NCI-H2196 (cell line): ENCODE measurements around the gene SCGN.
"Not testable (repeated sequence)": the region's sequence is repeated elsewhere in the genome, so short reads cannot be mapped to it uniquely, and the experiment has no call there.

ENCODE experiments used
- DNase-seq: peaks from one replicate; lab custom pipeline; 2025; ENCODE audit not compliant: unreplicated experiment; lab: John Stamatoyannopoulos, UW

Gene SCGN

DNA sequence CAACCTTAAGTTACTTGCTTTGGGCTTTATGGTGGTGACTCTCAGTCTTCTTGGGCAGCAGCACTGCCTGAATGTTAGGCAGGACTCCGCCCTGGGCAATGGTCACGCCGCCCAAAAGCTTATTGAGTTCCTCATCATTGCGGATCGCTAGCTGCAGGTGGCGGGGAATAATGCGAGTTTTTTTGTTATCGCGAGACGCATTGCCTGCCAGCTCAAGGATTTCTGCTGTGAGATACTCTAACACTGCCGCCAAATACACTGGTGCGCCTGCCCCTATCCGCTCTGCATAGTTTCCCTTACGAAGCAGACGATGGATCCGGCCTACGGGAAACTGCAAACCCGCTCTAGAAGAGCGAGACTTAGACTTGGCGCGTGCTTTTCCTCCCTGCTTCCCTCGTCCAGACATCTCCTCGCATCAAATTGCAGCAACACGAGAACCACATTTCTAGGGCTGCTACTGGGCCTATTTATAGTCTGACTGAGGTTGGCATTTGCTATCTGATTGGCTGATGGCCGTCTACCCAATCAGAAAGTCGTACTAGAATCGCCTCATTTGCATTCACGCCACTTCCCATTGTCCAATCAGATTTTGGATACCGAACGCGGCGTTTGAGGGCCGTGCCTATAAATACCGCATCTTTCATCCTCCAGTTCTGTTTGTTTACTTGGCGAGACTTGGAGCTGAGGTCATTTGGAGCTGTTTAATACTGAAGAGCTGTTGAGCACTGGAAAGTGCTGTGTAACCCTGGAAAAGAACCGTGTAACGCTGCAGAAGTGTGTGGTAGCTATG lies 74.3 kb downstream of the SCGN start:
- DNase-seq, result no peak

DNA sequence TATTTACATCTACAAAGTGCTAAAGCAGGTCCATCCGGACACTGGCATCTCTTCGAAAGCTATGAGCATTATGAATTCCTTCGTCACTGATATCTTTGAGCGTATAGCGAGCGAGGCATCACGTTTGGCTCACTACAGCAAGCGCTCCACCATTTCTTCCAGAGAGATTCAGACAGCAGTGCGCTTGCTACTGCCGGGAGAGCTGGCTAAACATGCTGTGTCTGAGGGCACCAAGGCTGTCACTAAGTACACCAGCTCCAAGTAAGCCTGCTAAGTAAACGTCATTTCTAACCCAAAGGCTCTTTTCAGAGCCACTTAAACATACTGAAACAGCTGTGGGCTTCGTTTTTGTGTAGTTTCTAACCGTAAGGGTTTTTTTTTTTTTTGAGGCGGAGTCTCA lies 75.0 kb downstream of the SCGN start:
- no peak for DNase-seq

DNA sequence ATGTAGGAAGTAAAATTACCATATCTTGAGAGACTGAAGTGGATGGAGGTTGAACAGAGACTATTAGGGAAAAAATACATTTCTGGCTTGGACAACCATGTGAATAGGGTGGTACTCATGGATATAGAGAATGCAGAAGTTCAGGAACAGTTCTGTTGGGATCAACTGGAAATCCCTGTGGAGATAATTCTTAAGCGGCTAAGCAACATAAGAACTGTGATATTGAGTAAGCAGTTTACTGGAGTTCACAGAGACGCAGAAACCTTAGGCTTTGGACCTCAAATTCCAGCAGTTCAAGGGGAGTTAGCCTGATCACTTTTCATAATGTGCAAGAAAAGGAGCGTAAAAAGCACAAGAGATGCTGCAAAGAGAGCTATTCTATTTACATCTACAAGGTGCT lies 78.9 kb downstream of the SCGN start:
- DNase-seq, result no peak

DNA sequence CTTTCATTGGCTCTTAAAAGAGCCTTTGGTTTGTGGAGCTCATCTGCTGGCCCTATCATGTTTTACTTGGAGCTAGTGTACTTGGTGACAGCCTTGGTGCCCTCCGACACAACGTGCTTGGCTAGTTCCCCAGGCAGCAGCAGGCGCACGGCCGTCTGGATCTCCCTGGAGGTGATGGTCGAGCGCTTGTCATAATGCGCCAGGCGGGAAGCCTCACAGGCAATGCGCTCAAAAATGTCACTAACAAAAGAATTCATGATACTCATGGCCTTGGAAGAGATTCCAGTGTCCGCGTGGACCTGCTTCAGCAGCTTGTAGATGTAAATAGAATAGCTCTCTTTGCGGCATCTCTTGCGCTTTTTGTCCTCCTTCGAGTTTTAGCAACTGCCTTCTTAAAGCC lies 79.7 kb downstream of the SCGN start:
- DNase-seq, result no peak

DNA sequence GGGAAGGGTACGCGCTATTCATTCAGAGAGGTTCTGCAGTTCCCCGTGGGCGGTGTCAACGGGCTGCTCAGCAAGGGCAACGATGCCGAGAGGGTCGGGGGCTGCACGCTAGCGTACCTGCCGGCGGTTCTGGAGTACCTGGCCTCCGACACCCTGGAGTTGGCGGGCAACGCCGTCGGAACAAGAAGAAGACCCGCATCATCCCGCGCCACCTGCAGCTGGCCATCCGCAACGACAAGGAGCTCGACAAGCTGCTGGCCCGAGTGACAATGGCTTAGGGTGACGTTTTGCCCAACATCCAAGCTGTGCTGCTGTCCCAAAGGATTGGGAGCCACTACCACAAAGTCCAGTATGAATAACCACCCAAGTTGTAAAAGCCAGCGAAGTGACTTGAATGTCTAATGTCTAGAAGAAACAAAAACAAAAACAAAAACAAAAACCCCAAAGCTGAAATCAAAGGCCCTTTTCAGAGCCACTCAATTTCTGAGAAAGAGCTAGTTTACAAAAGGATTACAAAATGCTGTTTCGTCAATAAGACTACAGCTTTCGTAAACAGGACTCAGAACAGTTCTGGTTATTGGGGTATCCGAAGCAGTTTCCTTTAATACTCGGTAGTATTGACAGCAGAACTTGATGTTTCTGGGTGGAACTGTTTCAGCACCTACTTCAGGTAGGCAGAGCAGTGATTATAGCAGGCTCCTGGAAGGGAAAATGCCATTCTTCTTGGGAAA lies 80.6 kb downstream of the SCGN start:
- DNase-seq, result no peak

DNA sequence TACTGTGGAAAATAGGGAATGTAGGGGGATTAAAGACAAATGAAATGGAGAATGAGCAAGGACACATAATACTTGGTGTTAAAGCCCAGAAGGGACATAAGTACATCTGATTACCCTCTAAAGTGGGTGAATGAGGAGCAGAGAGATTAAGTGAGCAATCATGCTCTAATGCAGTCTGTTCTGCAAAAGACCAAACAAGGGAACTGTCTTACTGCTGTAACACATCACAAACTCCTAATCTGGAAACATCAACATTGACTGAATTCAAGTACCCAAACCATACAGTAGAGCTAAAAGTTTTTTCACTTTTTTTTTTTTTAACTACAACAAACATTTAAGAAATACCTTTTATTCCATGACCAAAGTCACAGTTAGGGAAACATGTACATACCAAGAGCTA lies 83.2 kb downstream of the SCGN start:
- DNase-seq, result no peak

DNA sequence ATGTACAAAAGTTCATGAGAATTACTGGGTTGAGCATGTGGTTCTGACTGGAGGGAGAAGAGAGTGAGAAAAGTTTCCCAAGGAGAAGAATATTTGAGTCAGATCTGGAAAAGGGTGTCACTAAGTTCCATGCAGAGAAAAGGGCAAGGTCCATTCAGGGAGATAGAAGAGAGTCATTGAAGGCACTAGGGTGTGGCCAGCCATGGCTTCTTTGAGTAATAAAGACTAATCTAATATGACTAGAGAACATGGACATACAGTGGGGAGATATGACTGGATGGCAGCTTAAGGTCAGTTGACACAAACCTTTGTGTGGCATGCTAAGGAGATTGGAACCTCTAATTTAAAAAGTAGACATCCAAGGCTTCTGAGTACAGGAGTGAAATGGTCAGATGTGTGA lies 91.9 kb downstream of the SCGN start:
- DNase-seq, result no peak

DNA sequence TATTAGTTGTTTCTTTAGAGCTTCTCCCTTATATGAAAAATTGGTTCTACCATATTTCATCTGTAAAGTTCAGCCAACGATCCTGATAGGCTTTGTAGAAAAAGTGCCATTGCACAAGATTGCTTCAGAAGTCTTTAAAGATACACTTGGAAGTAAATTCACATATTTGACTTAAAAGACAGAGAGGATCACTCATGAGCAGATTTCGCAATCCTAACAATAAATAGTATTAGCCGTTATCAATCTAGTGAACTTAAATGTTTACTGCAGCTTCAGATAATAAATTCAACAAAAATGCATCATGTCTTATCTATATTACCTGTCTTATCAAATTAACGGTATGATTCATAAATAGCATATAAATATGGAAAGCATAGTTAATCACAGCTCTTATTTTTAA lies 93.8 kb downstream of the SCGN start:
- DNase-seq, result no peak

DNA sequence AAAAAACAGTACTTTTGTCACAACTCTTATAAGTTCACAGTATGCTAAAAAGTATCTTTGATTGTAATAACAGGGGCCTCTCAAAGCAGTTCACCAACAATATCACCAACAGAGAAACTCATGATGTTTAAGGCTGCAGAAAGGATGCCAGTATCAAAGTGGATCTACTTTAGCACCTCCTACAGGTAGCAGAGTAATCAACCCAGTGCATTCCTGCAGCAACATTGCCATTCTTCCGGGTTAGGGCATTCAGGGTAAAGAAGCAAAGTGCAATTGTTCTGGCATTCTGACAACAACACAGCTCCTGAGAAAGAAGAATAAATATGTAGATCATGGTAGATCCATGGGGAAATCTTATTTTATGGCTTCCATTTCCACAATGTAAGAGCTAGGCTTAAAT lies 95.0 kb downstream of the SCGN start:
- DNase-seq, result no peak

DNA sequence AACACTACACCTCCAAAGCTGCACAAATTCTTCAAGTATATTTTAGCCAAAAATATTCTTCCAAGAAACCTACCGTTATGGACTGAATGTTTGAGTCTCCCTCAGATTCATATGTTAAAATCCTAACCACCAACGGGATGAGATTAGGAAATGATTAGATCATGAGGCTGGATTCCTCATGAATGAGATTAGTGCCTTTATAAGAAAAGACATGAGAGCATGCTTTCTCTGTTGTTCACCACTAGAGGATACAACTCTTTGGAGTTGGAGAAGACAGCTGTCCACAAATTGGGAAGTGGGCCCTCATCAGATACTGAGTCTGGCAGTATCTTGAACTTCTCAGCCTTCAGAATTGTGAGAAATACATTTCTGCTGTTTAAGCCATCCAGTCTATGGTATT lies 95.5 kb downstream of the SCGN start:
- no peak for DNase-seq

DNA sequence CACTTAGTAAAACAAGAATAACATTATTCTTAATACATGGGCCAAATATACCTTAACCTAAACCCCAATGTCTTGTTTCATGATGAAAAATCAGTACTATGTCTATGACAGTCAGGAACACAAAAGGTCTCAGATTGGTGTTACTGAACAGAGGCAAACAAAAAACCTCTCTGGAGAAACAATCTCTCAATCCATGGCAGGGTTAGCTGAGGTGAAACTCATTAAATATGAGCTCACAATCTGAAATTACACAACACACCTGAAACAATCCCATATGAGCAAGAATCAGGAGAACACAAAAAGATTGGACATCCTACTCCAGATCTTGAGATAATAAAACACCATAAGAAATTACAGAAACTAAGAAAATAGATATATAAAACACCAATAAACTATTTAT lies 96.0 kb downstream of the SCGN start:
- no peak for DNase-seq

DNA sequence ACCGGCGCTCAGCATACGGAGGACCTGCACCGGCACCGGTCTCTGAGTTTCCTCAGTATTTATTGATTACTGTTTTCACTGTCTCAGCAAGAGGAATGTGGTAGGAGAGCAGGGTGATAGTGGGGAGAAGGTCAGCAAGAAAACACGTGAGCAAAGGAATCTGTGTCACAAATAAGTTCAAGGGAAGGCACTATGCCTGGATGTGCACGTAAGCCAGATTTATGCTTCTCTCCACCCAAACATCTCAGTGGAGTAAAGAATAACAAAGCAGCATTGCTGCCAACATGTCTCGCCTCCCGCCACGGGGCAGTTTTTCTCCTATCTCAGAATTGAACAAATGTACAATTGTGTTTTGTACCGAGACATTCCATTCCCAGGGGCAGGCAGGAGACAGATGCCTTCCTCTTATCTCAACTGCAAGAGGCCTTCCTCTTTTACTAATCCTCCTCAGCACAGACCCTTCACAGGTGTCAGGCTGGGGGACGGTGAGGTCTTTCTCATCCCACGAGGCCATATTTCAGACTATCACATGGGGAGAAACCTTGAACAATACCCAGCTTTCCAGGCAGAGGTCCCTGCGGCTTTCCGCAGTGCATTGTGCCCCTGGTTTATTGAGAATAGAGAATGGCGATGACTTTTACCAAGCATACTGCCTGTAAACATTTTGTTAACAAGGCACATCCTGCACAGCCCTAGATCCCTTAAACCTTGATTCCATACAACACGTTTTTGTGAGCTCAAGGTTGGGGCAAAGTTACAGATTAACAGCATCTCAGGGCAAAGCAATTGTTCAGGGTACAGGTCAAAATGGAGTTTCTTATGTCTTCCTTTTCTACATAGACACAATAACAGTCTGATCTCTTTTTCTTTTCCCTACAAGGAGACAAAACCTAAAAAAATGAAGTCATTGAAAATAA lies 96.8 kb downstream of the SCGN start:
- not testable (repeated sequence) for DNase-seq

DNA sequence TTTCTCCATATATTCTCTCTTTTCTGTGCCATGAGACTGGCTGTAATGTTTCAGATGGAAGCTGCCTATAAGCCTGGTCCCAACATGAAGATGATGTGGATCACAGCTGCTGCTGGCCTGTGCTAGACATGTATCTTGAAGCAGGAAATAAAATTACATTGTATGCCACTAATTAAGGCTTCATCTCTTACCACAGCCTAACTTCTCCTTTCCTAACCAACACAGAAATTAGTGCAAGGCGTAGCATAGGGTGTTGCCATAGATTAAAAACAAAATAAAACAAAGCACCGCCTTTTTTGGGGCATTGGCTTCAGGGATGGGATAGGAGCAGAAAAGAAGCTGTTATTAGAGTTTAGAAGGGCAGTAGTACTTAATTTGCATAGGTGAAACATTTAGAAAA lies 97.8 kb downstream of the SCGN start:
- DNase-seq, result no peak

DNA sequence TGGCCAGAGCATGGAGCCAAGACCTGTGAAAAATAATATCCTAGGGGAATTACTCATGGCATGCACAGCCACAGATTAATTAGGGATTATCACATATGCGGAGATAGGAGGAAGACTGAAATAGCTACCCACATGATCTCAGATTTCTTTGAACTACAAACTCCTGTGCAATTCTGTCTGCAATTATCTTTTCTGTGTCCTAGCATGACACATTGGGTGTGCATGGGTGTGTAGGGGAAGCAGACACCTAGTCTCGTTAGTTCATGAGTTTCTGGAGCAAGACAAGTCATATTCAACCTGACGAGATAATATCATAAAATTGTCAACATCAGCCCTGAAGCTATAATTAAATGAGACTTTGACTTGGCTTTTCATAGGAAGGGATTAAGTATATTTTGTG lies 98.9 kb downstream of the SCGN start:
- DNase-seq, result no peak
